ENCODE measurements around the gene TCEAL4.

TCEAL4 gene

GRCh38 chrX:103552236-103552635 lies 33.1 kb upstream of the TCEAL4 start:
- no peaks in the 10 kb centered on the region for H4K20me1 ChIP-seq
- no peak overlapping the region for H3K4me3 ChIP-seq
- H3K9me3 ChIP-seq (replicated peaks in 1 of 11) = peaks cover 0 to 6% (median 2%) of the 10 kb centered on the region in 11 experiments; a peak in 11 of 22 replicates
- H3K27ac ChIP-seq = no peak overlapping the region
- no peaks in the 10 kb centered on the region for H3K36me3 ChIP-seq
- H3K9ac ChIP-seq = no peak overlapping the region
- TF ChIP-seq Cebpa-rat (IDR thresholded peaks at IDR 0.05) = no peak
- H3K27me3 ChIP-seq = peaks cover 0 to 25% (median 4%) of the 10 kb centered on the region in 11 experiments; a peak in 7 of 22 replicates
- no peaks in the 10 kb centered on the region for H3K4me1 ChIP-seq
- H3K4me2 ChIP-seq = no peak overlapping the region

- Histone ChIP-seq H3K9me3 (replicated peaks in 1 of 11) (no peaks in the 10 kb centered on the region), H3K4me2 (no peak overlapping the region), H3K4me1 (no peaks in the 10 kb centered on the region), H3K36me3 (no peaks in the 10 kb centered on the region), H4K20me1 (no peaks in the 10 kb centered on the region), H3K4me3 (no peak overlapping the region), H3K27ac (no peak overlapping the region), H3K9ac (no peak overlapping the region), H3K27me3 (peaks cover 0 to 25% (median 4%) of the 10 kb centered on the region in 11 experiments; a peak in 7 of 22 replicates)
- TF ChIP-seq Cebpa-rat (IDR thresholded peaks at IDR 0.05) = no peak
Observed at GRCh38 chrX:103554687-103555424, 30.5 kb upstream of the TCEAL4 start.

- Histone ChIP-seq H3K27ac (no peak overlapping the region), H3K4me3 (no peak overlapping the region), H3K36me3 (no peaks in the 10 kb centered on the region), H3K9me3 (replicated peaks in 1 of 11) (no peaks in the 10 kb centered on the region), H3K27me3 (peaks cover 0 to 25% (median 4%) of the 10 kb centered on the region in 11 experiments; a peak in 8 of 22 replicates), H4K20me1 (no peaks in the 10 kb centered on the region), H3K9ac (no peak overlapping the region), H3K4me2 (no peak overlapping the region), H3K4me1 (no peaks in the 10 kb centered on the region)
- no peak for TF ChIP-seq Cebpa-rat (IDR thresholded peaks at IDR 0.05)
Observed at GRCh38 chrX:103556963-103557612, 28.2 kb upstream of the TCEAL4 start.

DNA sequence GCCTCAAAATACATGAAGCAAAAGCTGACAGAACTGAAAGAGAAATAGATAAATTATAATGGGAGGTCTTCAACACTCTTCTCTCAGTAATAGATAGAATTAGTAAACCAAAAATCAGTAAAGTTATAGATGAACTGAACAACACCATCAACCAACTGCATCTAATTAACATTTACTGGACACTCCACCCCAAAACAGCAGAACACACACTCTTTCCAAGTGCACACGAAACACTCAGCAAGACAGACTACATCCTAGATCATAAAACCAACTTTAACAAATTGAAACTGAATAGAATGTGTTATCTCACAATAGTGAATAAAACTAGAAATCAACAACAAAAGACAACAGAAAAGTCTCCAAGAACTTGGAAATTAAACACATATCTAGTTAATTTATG lies 25.1 kb upstream of the TCEAL4 start:
- Histone ChIP-seq H3K27me3 (peaks cover 0 to 12% (median 0%) of the 10 kb centered on the region in 11 experiments; a peak in 4 of 22 replicates), H3K27ac (no peak overlapping the region), H3K4me1 (0 out of 20 replicates have a peak, but pooled peaks cover 0 to 2% (median 0%) of the 10 kb centered on the region in 10 experiments), H3K4me2 (no peak overlapping the region), H3K9ac (no peak overlapping the region), H4K20me1 (no peaks in the 10 kb centered on the region), H3K36me3 (no peaks in the 10 kb centered on the region), H3K4me3 (no peak overlapping the region), H3K9me3 (replicated peaks in 1 of 11) (no peaks in the 10 kb centered on the region)
- no peak for TF ChIP-seq Cebpa-rat (IDR thresholded peaks at IDR 0.05)

GRCh38 chrX:103562801-103563200 lies 22.5 kb upstream of the TCEAL4 start:
- TF ChIP-seq Cebpa-rat (IDR thresholded peaks at IDR 0.05) = no peak
- H3K4me3 ChIP-seq = no peak overlapping the region
- no peak overlapping the region for H3K27ac ChIP-seq
- H3K9me3 ChIP-seq (replicated peaks in 1 of 11) = no peaks in the 10 kb centered on the region
- peaks cover 0 to 9% (median 0%) of the 10 kb centered on the region in 11 experiments; a peak in 5 of 22 replicates for H3K27me3 ChIP-seq
- no peaks in the 10 kb centered on the region for H3K36me3 ChIP-seq
- H3K4me1 ChIP-seq = 0 out of 20 replicates have a peak, but pooled peaks cover 0 to 4% (median 0%) of the 10 kb centered on the region in 10 experiments
- H3K4me2 ChIP-seq = no peak overlapping the region
- H4K20me1 ChIP-seq = no peaks in the 10 kb centered on the region
- H3K9ac ChIP-seq = no peak overlapping the region

GRCh38 chrX:103565197-103565596 lies 20.1 kb upstream of the TCEAL4 start:
- peaks cover 0 to 9% (median 0%) of the 10 kb centered on the region in 11 experiments; a peak in 5 of 22 replicates for H3K27me3 ChIP-seq
- no peak overlapping the region for H3K4me2 ChIP-seq
- TF ChIP-seq Cebpa-rat (IDR thresholded peaks at IDR 0.05) = no peak
- H3K27ac ChIP-seq = no peak overlapping the region
- 0 out of 20 replicates have a peak, but pooled peaks cover 0 to 4% (median 0%) of the 10 kb centered on the region in 10 experiments for H3K4me1 ChIP-seq
- no peaks in the 10 kb centered on the region for H3K36me3 ChIP-seq
- H3K9ac ChIP-seq = no peak overlapping the region
- H3K4me3 ChIP-seq = no peak overlapping the region
- H4K20me1 ChIP-seq = no peaks in the 10 kb centered on the region
- no peaks in the 10 kb centered on the region for H3K9me3 ChIP-seq (replicated peaks in 1 of 11)

- Histone ChIP-seq H3K27ac (no peak overlapping the region), H3K4me1 (0 out of 20 replicates have a peak, but pooled peaks cover 0 to 4% (median 0%) of the 10 kb centered on the region in 10 experiments), H3K9me3 (replicated peaks in 1 of 11) (no peaks in the 10 kb centered on the region), H3K27me3 (peaks cover 0 to 9% (median 0%) of the 10 kb centered on the region in 11 experiments; a peak in 6 of 22 replicates), H4K20me1 (no peaks in the 10 kb centered on the region), H3K36me3 (no peaks in the 10 kb centered on the region), H3K4me3 (no peak overlapping the region), H3K4me2 (no peak overlapping the region), H3K9ac (no peak overlapping the region)
- TF ChIP-seq Cebpa-rat (IDR thresholded peaks at IDR 0.05) = no peak
Observed at GRCh38 chrX:103565752-103566151, 19.6 kb upstream of the TCEAL4 start.

DNA sequence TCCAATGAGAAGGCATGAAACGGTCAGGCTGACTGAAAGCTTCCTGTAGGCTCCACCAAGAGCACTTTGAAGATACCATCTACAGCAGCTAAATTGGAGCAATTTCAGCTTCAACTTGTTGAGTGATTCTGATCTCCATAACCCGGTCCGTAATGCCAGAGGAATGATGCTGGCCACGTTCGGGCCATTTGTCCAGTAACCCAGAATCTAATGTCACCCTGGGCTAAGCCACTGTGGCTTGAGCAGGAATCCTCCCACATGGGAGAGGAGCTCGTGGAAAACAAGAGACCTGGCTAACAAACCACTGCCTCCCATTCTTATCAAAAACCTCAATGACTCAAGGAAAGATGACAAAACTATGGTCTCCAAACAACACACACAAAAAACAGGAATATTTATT lies 14.2 kb upstream of the TCEAL4 start:
- H3K27ac ChIP-seq = no peak overlapping the region
- no peaks in the 10 kb centered on the region for H3K9me3 ChIP-seq (replicated peaks in 1 of 11)
- no peak overlapping the region for H3K9ac ChIP-seq
- no peak for TF ChIP-seq Cebpa-rat (IDR thresholded peaks at IDR 0.05)
- no peaks in the 10 kb centered on the region for H3K4me1 ChIP-seq
- H3K4me2 ChIP-seq = no peak overlapping the region
- H4K20me1 ChIP-seq = no peaks in the 10 kb centered on the region
- peaks cover 0 to 5% (median 0%) of the 10 kb centered on the region in 11 experiments; a peak in 5 of 22 replicates for H3K27me3 ChIP-seq
- H3K4me3 ChIP-seq = no peak overlapping the region
- no peaks in the 10 kb centered on the region for H3K36me3 ChIP-seq

GRCh38 chrX:103571726-103572125 lies 13.6 kb upstream of the TCEAL4 start:
- TF ChIP-seq Cebpa-rat (IDR thresholded peaks at IDR 0.05) = no peak

More at GRCh38 chrX:103571726-103572125, 13.6 kb upstream of the TCEAL4 start:
- H4K20me1 ChIP-seq = no peaks in the 10 kb centered on the region
- no peaks in the 10 kb centered on the region for H3K4me1 ChIP-seq
- H3K4me3 ChIP-seq = no peak overlapping the region
- H3K27me3 ChIP-seq = peaks cover 0 to 5% (median 0%) of the 10 kb centered on the region in 11 experiments; a peak in 3 of 22 replicates
- H3K27ac ChIP-seq = no peak overlapping the region
- H3K4me2 ChIP-seq = no peak overlapping the region
- no peaks in the 10 kb centered on the region for H3K9me3 ChIP-seq (replicated peaks in 1 of 11)
- no peak overlapping the region for H3K9ac ChIP-seq
- H3K36me3 ChIP-seq = no peaks in the 10 kb centered on the region

Data from BLaER1 treated with 17β-estradiol and CSF1 and Interleukin-3, amounts not matched to agents 10 nM and 100 nM (cell line).